Tibial nerve (tissue), 4 donors: ENCODE measurements around the gene STT3A. TPM values are rescaled to one million over a fixed set of nuclear protein-coding genes. Genes with fewer than 3 reads are reported as not detected.
A peak's percentile ranks its signal among the peaks of the same experiment; 100 is the strongest.

Experiments used
- DNase-seq, 2 donors: peaks; one replicate each; pipeline ENCODE4 v3.0.0-alpha.2; 2019; ENCODE audit warnings: low spot score in 2 of 2
- H3K27ac ChIP-seq, 4 donors: fragments of 200-600 bp; sonication (generic) in 3 of 4; one replicate each; pipeline ENCODE4 v1.5.1; 2017 to 2019; ENCODE audit warnings: mild to moderate bottlenecking in 1 of 4
- H3K27me3 ChIP-seq, 2 donors: fragments of 200-600 bp; sonication (generic) in 1 of 2; one replicate each; pipeline versions ENCODE4 v1.5.1 to v1.6.0; 2017 to 2019
- H3K36me3 ChIP-seq, 3 donors: fragments of 200-600 bp; sonication (generic); one replicate each; pipeline ENCODE4 v1.5.1; 2018 to 2019
- H3K4me1 ChIP-seq, 4 donors: fragments of 200-600 bp; sonication (generic) in 3 of 4; one replicate each; pipeline ENCODE4 v1.5.1; 2017 to 2019
- H3K4me3 ChIP-seq, 4 donors: fragments of 200-600 bp; sonication (generic) in 3 of 4; one replicate each; pipeline ENCODE4 v1.5.1; 2017 to 2019; ENCODE audit warnings: mild to moderate bottlenecking in 1 of 4, moderate library complexity in 1 of 4
- H3K9me3 ChIP-seq, 4 donors: fragments of 200-600 bp; sonication (generic) in 3 of 4; one replicate each; pipeline ENCODE4 v1.5.1; 2017 to 2019
- CTCF ChIP-seq, 5 experiments: fragments of 200-600 bp in 3 of 5; fragments of 450-650 bp in 2 of 5; sonication (generic) in 3 of 5; IDR thresholded peaks; one replicate each; pipeline ENCODE4 v1.5.1; 2016 to 2019; ENCODE audit warnings: antibody characterized with exemption in 5 of 5, mild to moderate bottlenecking in 3 of 5, moderate library complexity in 2 of 5
- EP300 ChIP-seq, 2 donors: sonication (generic); formaldehyde crosslinking; IDR thresholded peaks; one replicate each; pipeline ENCODE4 v1.6.1; 2017; ENCODE audit warnings: antibody characterized with exemption in 2 of 2, mild to moderate bottlenecking in 1 of 2
- POLR2A ChIP-seq, 2 donors: fragments of 450-650 bp; IDR thresholded peaks; one replicate each; pipeline ENCODE4 v1.6.1; 2017; ENCODE audit warnings: antibody characterized with exemption in 2 of 2, mild to moderate bottlenecking in 2 of 2, moderate library complexity in 2 of 2
- WGBS, 2 donors: methylation state at CpG; one replicate each; pipeline ENCODE4 v1.1.5; 2018; 5-methylcytosine and 5-hydroxymethylcytosine counted together
- total RNA-seq, 4 donors: library from RNA; depleted of rRNA; stranded (reverse); fragments of >200 nt; gene quantifications; one replicate each; pipeline ENCODE4 v1.1.0, GENCODE V29; 2016

Gene STT3A
- total RNA-seq, 4 donors from 2014 or later, result 54.8 to 172 (median 73.3) TPM

GRCh38 chr11:125586623-125587022, 6.0 kb upstream of the STT3A start:
- no peak for DNase-seq
- no peak overlapping the region for H3K4me3 ChIP-seq
- H3K4me1 ChIP-seq, result peaks cover 0 to 8% (median 3%) of the 10 kb centered on the region in 4 donors
- no peaks in the 10 kb centered on the region for H3K27me3 ChIP-seq
- WGBS, 2 donors, result 75 to 76% methylated on average over 3 of the region's 3 CpGs
- H3K27ac ChIP-seq, result no peak overlapping the region
- no peak for TF ChIP-seq EP300 (IDR thresholded peaks at IDR 0.05)
- TF ChIP-seq CTCF (IDR thresholded peaks at IDR 0.05), result no peak
- no peak for TF ChIP-seq POLR2A (IDR thresholded peaks at IDR 0.05)
- no peaks in the 10 kb centered on the region for H3K9me3 ChIP-seq
- peaks cover 0 to 40% (median 0%) of the 10 kb centered on the region in 3 donors for H3K36me3 ChIP-seq

DNA sequence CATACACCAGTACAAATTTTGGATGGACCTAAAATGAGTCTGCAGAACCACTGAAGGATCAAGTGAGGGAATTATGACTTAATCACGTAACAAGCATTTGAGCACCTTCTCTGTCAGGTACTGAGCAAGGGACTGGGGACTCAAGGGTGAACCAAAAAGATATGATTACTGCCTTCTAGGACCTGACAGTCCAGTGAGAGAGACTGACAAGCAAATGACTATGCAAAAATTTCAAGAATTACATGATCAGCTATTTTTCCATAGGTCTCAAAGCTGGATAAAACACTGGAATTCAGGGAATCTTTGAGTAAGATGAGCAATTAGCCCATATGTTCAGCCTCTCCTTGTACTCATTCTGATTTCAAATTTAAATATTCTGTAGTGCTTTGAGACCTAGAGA, 5.2 kb upstream of the STT3A start:
- Histone ChIP-seq H3K4me3 (no peak overlapping the region), H3K27ac (no peak overlapping the region), H3K4me1 (peaks cover 0 to 10% (median 4%) of the 10 kb centered on the region in 4 donors), H3K9me3 (no peaks in the 10 kb centered on the region), H3K27me3 (no peaks in the 10 kb centered on the region), H3K36me3 (peaks cover 0 to 32% (median 0%) of the 10 kb centered on the region in 3 donors)
- 91 to 100% methylated on average over 1 of the region's 1 CpG for WGBS, 2 donors
- TF ChIP-seq POLR2A (IDR thresholded peaks at IDR 0.05) (no peak), CTCF (IDR thresholded peaks at IDR 0.05) (no peak), EP300 (IDR thresholded peaks at IDR 0.05) (no peak)
- no peak for DNase-seq

DNA sequence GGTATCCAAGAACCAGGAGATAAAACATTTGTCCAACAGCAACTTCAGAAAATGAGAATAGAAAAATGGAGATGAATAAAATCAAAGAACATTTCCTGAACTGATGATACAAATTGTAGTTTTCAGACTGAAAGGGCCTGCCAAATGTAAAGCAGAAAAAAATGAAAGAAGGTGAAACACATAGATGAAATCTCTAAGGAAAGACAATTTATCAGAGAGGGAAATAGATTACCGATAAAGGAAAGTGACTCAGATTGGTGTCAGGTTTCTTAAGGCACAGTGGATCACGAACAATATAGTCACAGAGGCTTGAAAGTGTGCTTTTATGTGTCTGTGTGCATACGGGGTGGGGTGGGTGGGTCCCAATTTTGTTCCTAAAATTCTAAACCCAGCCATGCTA, 4.1 kb upstream of the STT3A start:
- Histone ChIP-seq H3K4me3 (no peak overlapping the region), H3K9me3 (no peaks in the 10 kb centered on the region), H3K27me3 (no peaks in the 10 kb centered on the region), H3K27ac (no peak overlapping the region), H3K4me1 (peaks cover 0 to 13% (median 4%) of the 10 kb centered on the region in 4 donors), H3K36me3 (peaks cover 0 to 22% (median 0%) of the 10 kb centered on the region in 3 donors)
- no peak for TF ChIP-seq EP300 (IDR thresholded peaks at IDR 0.05)
- TF ChIP-seq CTCF (IDR thresholded peaks at IDR 0.05), result no peak
- no peak for TF ChIP-seq POLR2A (IDR thresholded peaks at IDR 0.05)
- DNase-seq, result no peak
- WGBS, 2 donors, result 50 to 52% methylated on average over 3 of the region's 3 CpGs

DNA sequence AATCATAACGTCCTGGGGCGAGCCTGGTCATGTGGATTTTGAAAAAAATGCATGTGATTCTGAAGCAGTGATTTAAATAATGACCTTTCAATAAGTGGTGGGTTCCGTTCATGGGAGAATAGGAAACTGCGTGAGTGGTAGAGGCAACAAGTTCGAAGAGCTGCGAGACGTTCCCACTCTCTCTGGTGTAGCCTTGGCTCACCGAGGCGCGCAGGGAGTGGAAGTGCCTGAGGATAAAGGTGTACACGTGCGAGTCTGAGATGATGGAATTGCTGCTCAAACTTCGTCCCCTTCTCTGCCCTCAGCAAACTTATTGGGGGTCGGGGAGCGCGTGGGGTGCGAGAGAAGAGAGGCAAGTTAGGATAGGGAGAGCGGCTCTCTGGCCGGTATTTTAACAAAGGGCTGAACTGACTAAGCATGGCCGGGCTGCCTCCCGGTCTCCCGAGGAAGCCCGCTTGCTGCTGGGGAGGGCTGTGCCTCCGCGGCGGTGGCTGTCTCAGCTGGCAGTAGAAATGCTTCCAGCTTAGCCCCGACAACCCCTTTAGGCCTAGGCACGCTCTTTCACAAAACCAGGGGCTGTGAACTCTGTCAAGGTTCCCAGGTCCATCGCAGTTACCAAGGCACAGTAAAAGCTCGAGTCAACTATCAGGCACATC, 875 bp upstream of the STT3A start:
- Histone ChIP-seq H3K4me1 (peaks cover 0 to 44% (median 13%) of the 10 kb centered on the region in 4 donors), H3K9me3 (no peaks in the 10 kb centered on the region), H3K27me3 (no peaks in the 10 kb centered on the region), H3K36me3 (peaks cover 0 to 10% (median 0%) of the 10 kb centered on the region in 3 donors), H3K4me3 (peak overlapping the region; percentile 60 to 87 (median 71)), H3K27ac (peak overlapping the region; percentile 88 to 99 (median 94))
- peak in 1 of 2 donors; percentile 22 for DNase-seq
- 1 to 2% methylated on average over 29 to 30 of the region's 30 CpGs for WGBS, 2 donors
- no peak for TF ChIP-seq CTCF (IDR thresholded peaks at IDR 0.05)
- no peak for TF ChIP-seq POLR2A (IDR thresholded peaks at IDR 0.05)
- TF ChIP-seq EP300 (IDR thresholded peaks at IDR 0.05), result no peak

- H3K9me3 ChIP-seq, result no peaks in the 10 kb centered on the region
- no peak for DNase-seq
- H3K4me3 ChIP-seq, result peak overlapping the region; percentile 67 to 100 (median 84)
- H3K27me3 ChIP-seq, result no peaks in the 10 kb centered on the region
- peaks cover 0 to 45% (median 13%) of the 10 kb centered on the region in 4 donors for H3K4me1 ChIP-seq
- H3K27ac ChIP-seq, result peak overlapping the region; percentile 6 to 99 (median 84)
- no peak for TF ChIP-seq CTCF (IDR thresholded peaks at IDR 0.05)
- TF ChIP-seq POLR2A (IDR thresholded peaks at IDR 0.05), result no peak
- no peak for TF ChIP-seq EP300 (IDR thresholded peaks at IDR 0.05)
- 0 to 2% methylated on average over 18 of the region's 18 CpGs for WGBS, 2 donors
- peaks cover 0 to 25% (median 0%) of the 10 kb centered on the region in 3 donors for H3K36me3 ChIP-seq
Measured at GRCh38 chr11:125593114-125593820, 615 bp downstream of the STT3A start.
